Esophagus squamous epithelium (tissue), 4 donors: ENCODE results near the gene PTGS1.
A peak's percentile ranks its signal among the peaks of the same experiment; 100 is the strongest.

ENCODE experiments used
- POLR2A ChIP-seq, 4 donors: fragments of 450-650 bp; IDR thresholded peaks; one replicate each; pipeline ENCODE4 v1.6.1; 2017; ENCODE audit warnings: antibody characterized with exemption in 4 of 4, mild to moderate bottlenecking in 4 of 4, moderate library complexity in 3 of 4
- TF ChIP-seq, protein P1 (sequence below), 6 experiments: fragments of 450-650 bp in 4 of 6; fragments of 200-600 bp in 2 of 6; sonication (generic) in 2 of 6; IDR thresholded peaks; one replicate each; pipeline ENCODE4 v1.5.1; 2016 to 2019; ENCODE audit warnings: antibody characterized with exemption in 6 of 6, mild to moderate bottlenecking in 4 of 6, moderate library complexity in 4 of 6

DNA sequence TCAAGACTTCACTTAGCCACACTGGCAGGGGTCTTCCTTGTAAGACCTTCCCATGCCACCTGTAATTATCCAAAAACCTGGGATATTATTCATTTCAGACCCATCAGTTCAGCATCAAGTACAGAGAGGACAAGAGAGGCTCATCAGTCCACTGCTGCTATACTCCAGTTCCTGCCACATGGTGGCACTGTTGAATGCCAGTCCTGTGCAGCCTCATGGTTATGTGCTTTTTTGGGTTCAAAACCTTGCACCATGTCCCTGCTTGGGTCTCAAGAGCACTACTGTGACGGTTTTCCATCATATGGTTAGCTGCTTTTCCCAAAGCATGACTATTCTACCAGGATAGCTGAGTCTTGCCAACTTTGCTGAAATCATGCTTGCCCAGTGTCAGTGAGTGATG is 8.5 kb downstream of the PTGS1 start:
- TF ChIP-seq, protein P1, sequence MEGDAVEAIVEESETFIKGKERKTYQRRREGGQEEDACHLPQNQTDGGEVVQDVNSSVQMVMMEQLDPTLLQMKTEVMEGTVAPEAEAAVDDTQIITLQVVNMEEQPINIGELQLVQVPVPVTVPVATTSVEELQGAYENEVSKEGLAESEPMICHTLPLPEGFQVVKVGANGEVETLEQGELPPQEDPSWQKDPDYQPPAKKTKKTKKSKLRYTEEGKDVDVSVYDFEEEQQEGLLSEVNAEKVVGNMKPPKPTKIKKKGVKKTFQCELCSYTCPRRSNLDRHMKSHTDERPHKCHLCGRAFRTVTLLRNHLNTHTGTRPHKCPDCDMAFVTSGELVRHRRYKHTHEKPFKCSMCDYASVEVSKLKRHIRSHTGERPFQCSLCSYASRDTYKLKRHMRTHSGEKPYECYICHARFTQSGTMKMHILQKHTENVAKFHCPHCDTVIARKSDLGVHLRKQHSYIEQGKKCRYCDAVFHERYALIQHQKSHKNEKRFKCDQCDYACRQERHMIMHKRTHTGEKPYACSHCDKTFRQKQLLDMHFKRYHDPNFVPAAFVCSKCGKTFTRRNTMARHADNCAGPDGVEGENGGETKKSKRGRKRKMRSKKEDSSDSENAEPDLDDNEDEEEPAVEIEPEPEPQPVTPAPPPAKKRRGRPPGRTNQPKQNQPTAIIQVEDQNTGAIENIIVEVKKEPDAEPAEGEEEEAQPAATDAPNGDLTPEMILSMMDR (IDR thresholded peaks at IDR 0.05), result peak in 2 of 6 experiments; percentile 23 to 46
- TF ChIP-seq POLR2A (IDR thresholded peaks at IDR 0.05), result no peak
